Loucy (cell line): ENCODE results near the gene ALDH1L1.

Experiments
- CTCF ChIP-seq: fragments of 200-600 bp; sonication (generic); conservative IDR thresholded peaks from 2 replicates; pipeline ENCODE4 v1.5.1; 2014; ENCODE audit warnings: mild to moderate bottlenecking, antibody characterized with exemption, low read length
- EZH2phosphoT487 ChIP-seq: fragments of 200-600 bp; IDR thresholded peaks from 2 replicates; pipeline ENCODE4 v1.6.1; 2018; ENCODE audit warnings: antibody characterized with exemption, mild to moderate bottlenecking, moderate library complexity, borderline replicate concordance

GRCh38 chr3:126117786-126118185 lies 62.6 kb downstream of the ALDH1L1 start:
- TF ChIP-seq CTCF, result no peak
- no peak for TF ChIP-seq EZH2phosphoT487
